Bronchial epithelial cell (primary cell): ENCODE results near the gene PLA1A. TPM values are rescaled to one million over a fixed set of nuclear protein-coding genes. Genes with fewer than 3 reads are reported as not detected.

Source experiments
- DNase-seq: peaks from one replicate; pipeline ENCODE4 v3.0.0-alpha.2; 2010; ENCODE audit warnings: low read depth
- FAIRE-seq: peaks from 2 replicates; lab custom pipeline; 2011; peaks lifted over from hg19 to GRCh38; lab: Jason Lieb, UNC
- H3K27me3 ChIP-seq: 2 replicates; pipeline ENCODE4 v1.5.1; 2011; ENCODE audit warnings: low read length; ENCODE audit not compliant: control insufficient read depth, insufficient read depth
- H3K36me3 ChIP-seq: 2 replicates; pipeline ENCODE4 v1.5.1; 2011; ENCODE audit warnings: low read length; ENCODE audit not compliant: control insufficient read depth, insufficient read depth
- H3K4me3 ChIP-seq: 2 replicates; pipeline ENCODE4 v1.5.1; 2011; ENCODE audit warnings: mild to moderate bottlenecking, low read depth, low read length, control low read depth
- CTCF ChIP-seq: IDR thresholded peaks from 2 replicates; pipeline ENCODE4 v1.5.1; 2011; ENCODE audit warnings: mild to moderate bottlenecking, moderate library complexity, low read length, control low read depth, inconsistent platforms; ENCODE audit not compliant: insufficient read depth, severe bottlenecking
- total RNA-seq: library from RNA; depleted of rRNA; stranded (reverse); fragments of >200 nt; gene quantifications from 2 replicates; pipeline ENCODE4 v1.2.1, GENCODE V29; 2014

PLA1A gene
- total RNA-seq, 1 donor from 2014 or later: not detected

- FAIRE-seq (peak; percentile 50), DNase-seq (no peak)
- Histone ChIP-seq H3K36me3 (no peaks in the 10 kb centered on the region), H3K27me3 (no peaks in the 10 kb centered on the region), H3K4me3 (no peak overlapping the region)
- TF ChIP-seq CTCF: no peak
These were observed 28.5 kb downstream of the PLA1A start for GRCh38 chr3:119626196-119626595.

GRCh38 chr3:119627461-119627860 lies 29.8 kb downstream of the PLA1A start:
- DNase-seq: no peak
- Histone ChIP-seq H3K36me3 (no peaks in the 10 kb centered on the region), H3K4me3 (no peak overlapping the region), H3K27me3 (no peaks in the 10 kb centered on the region)
- no peak for FAIRE-seq
- TF ChIP-seq CTCF: no peak

GRCh38 chr3:119628390-119628789 lies 30.7 kb downstream of the PLA1A start:
- no peak overlapping the region for H3K4me3 ChIP-seq
- no peaks in the 10 kb centered on the region for H3K36me3 ChIP-seq
- H3K27me3 ChIP-seq: no peaks in the 10 kb centered on the region
- no peak for TF ChIP-seq CTCF
- DNase-seq (no peak), FAIRE-seq (no peak)

- FAIRE-seq: no peak
- TF ChIP-seq CTCF: no peak
- no peaks in the 10 kb centered on the region for H3K36me3 ChIP-seq
These were observed 31.2 kb downstream of the PLA1A start for GRCh38 chr3:119628816-119629445.

DNA sequence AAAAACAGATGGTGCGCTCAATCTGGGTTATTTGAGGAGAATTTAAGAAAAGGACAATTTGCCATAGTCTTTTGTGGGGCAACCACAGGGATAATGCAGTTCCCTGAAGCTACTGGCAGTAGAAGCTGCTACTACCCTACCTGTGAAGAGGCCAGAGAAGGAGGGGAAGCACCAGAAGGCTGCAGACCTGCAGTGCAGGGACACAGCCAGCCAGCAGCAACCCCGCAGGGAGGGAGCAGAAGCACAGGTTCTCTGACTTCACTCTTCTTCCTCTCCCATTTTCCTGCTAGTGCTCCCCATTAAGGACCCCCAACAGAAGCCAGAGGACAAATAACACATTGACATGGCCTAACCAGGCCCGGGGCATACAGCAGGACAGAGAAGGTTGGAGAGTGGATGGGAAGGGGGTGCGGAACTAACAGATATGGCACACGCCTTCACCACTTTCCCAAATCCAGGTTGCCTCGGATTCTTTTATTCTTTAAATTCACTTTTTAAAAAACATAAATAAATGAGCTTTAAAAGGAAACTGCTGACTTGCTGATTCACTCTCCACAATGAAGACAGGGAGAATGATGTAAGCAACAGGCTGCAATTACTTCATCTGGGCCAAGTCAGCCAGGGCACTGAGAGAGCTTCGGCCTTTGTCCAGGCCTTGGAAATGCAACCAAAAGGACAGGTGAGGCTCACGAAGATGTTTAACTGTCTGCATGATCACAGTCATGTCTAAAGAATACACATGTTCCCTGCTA lies 32.6 kb downstream of the PLA1A start:
- DNase-seq: peak; percentile 47
- H3K36me3 ChIP-seq: no peaks in the 10 kb centered on the region
- FAIRE-seq: no peak
- H3K4me3 ChIP-seq: no peak overlapping the region
- no peak for TF ChIP-seq CTCF
- no peaks in the 10 kb centered on the region for H3K27me3 ChIP-seq

More at GRCh38 chr3:119628816-119629445, 31.2 kb downstream of the PLA1A start:
- Histone ChIP-seq H3K27me3 (no peaks in the 10 kb centered on the region), H3K4me3 (no peak overlapping the region)
- DNase-seq: no peak
